CD4-positive, alpha-beta T cell treated with Interleukin-10 for 1 hour (primary cell): Measurements from ENCODE around the gene MYDGF.
"Not testable (repeated sequence)": the region's sequence is repeated elsewhere in the genome, so short reads cannot be mapped to it uniquely, and the experiment has no call there.

ENCODE experiments used
- DNase-seq: peaks from one replicate; pipeline ENCODE4 v3.0.0-alpha.2; 2020

MYDGF gene

DNA sequence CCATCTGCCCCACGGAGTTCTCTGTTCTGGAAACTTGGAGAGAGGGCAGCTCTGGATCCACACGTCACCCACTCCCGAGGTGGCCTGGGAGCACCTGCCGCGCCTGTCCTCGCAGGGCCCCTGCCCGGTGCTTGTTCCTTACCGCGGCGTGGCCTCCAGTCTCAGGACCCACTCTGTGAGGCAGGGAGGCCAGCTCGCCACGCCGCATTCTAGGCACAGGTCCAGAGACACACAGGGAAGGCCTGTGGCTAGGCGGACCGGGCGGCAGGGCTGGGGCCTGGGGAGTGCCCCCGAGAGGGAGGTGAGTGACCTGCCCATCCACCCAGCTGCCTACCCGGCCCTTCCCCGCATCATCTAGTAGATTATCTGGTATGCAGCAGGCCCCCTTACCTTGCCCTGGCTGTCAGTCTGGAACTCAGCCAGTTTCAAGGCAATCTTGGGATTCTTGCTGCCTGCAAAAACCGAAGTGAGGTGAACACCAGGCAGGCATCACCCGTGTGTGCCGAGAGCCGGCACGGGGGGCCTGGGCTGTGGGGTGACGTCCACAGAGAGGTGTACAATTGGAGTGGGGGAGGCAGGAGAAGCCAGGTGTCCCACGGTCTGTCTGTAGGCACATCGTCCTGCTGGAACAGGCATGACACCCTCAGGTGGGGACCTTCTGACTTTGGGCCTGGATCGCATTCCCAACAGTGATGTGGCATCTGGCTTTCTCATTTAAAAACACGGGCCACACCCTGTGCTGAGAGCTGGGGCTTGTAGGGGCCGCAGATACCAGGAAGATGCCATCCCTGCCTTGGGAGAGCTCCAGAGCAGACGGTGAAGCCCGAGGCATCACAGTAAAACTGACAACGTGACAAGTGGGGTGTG is 29.9 kb upstream of the MYDGF start:
- DNase-seq: no peak

DNA sequence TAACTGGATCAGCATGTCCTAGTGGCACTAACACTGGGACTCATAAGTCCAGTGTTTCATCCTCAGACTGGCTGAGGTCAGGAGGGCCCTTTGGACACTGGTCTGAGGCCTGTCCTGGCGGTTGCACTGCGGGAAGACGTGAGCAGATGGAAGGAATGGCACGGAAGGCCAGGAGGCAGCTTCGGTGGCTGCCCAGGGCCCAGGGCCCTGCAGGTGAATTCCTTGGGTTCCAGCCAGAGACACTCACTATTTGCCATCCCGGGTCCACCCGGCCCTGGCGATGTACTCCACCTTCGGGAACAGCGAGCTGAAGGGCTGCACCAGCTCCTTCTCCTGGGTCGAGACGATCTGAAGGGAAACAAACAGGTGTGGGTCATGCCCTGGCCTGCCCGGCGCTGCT is 27.2 kb upstream of the MYDGF start:
- no peak for DNase-seq

DNA sequence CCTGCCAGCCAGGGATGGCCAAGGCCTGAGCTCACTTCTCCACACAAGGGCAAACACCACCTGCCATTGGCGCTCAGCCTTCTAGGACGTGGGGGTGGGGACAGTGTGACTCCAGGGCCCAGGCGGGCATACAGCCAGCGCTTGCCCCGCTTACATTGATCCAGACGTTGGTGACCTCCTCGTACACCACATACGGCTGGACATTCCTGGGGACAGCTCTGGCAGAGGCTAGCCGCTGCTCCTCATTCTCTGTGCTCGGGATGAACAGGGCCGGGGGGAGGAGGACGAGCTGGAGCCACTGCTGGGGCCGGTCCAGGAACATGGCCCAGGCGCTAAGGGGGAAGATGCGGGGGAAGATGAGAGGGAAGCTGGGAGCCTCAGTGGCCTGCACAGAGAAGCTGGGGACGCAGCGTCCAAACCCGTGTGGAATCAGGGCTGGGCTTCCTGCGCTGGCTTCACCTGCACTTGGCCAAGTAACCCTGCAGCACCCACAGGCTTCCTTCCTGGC is 25.1 kb upstream of the MYDGF start:
- no peak for DNase-seq

DNA sequence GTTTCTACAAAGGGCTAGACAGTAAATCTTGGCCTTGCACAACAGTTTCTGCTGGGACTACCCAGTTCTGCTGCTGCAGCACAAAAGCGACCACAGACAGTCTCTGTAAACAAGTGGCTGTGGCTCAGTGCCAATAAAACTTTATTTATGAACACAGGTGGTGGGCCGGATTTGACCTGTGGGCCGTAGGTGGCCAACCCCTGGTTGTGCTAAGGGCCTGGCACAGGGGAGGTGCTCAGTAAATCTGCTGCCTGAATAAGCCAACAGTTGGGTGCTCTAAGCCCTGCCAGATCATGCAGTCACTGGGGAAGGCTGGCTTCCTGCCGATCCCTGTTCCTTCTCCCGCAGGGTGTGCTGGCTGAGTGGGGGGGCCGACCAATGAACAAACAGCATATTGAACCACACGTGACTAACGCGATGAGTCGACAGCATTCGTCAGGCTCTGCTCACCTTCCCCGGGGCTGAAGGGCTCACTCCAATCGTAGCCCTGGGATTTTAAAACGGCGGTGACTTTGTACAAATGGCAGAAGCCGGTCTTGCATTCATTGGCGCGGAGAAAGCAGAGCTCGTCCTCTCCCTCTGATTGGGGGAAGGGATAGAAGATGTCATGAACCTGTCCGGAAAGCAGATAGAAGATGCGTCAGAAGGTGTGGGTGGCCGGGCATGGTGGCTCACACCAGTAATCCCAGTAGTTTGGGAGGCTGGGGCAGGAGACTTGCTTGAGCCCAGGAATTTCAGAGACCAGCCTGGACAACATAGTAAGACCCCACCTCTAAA is 24.3 kb upstream of the MYDGF start:
- DNase-seq: no peak

DNA sequence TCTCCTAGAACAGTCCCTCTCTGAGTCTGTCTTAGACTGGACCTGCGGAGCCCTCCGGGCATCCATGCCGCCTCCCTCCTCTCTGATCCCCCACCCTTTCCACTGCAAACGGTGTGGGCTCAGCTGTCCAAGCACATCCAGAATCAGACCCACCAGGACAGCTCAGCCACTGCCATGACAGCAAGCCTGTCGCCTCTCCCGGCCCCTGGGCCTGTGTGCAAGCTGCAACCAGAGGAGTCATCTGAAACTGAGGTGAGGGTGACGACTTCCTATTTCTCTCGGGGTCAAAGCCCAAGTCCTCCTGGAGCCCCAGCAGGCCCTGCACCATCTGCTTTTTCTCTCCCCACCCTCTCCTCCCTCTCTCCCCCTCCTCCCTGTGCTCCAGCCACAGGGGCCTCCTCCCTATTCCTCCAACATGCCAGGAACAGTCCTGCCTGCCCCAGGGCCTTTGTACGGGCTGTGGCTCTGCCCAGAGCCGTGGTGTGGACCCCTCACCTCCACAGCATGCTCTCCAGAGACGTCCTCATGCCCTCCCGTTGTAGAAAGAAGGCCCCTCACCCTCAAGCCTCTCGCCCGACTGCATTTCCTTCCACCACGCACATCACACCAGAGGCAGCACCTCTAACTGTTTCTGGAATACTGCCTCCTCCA is 23.5 kb upstream of the MYDGF start:
- no peak for DNase-seq

DNA sequence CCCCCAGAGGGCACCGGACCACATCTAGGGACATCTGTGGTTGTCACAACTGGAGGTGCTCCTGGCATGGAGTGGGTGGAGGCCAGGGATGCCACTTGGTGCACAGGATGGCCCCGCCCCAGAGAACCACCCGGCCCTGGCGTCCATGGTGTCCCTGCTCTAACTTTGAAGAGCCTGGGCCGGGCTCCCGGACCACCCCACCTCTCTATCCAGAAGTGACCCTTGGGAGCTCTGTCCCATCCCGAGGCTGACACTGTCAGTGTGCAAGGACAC is 22.9 kb upstream of the MYDGF start:
- DNase-seq: no peak

DNA sequence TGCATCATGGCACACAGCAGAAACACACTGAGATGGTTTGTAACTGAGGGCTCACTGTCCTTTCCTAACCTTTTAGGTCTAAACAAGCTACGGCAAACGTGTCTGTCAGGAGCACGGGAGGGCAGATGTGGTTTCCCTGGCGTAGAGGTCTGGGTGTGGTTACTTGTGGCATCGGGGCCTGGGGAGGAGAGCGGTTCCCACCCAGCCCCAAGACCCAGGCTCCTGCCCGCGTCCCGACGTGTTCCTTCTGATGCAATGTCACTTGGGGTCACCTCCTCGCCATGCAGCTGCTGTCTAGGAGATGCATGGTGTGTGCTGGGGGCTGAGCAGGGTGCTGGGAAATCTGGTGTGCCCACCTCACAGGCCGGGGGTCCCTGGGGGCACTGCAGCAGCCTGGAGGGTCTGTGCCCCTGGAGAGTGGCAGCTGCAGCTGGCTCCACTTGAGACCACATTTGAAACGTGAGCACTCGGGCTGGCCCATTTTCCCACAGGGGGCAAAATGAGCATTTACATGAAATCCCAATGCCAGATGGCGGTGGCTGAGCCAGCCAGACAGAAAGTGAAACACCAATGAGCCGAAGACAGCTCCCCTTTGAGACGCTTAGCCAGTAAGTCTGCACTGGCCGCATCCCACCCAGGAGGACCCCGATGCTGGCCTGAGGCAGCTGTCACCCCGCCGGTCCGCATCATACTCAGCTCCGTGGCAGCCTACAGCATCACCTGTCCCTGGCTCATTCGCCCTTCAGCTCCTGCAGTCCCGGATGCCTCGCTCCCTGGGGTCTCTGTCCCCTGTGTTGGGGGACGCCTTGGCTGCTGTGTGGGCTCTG is 22.3 kb upstream of the MYDGF start:
- DNase-seq: no peak

DNA sequence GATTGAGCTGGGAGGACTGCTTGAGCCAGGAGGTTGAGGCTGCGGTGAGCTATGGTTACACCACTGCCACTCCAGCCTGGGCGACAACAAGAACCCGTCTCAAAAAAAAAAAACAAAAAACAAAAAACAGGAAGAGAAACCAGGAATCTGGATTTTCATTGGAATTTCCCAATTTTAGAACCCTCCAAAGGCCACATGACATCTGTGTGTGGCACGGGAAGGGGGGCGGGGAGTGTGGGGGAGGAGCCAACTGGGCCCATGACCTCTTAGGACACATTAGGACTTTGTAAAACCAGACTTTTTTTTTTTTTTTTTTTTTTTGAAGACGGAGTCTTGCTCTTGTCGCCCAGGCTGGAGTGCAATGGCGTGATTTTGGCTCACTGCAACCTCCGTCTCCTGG is 21.2 kb upstream of the MYDGF start:
- no peak for DNase-seq

DNA sequence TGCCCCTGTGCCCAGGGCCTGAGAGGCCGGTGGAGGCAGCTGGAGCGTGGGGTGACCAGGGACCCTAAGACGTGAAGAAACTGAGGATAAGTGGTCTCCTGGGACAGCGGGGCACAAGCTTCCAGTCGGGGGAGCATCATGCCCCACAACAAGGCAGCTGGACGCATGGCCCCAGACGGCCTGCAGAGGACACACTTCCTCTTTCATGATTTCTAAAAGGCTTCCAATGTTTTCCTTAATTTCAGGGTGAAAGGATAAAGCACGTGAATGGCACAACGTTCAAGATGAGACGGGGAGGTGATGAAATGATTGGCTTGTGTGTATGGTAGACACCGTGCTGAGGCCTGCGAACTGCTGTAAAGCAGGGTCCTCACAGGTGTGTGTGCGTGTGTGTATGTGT is 20.2 kb upstream of the MYDGF start:
- no peak for DNase-seq

DNA sequence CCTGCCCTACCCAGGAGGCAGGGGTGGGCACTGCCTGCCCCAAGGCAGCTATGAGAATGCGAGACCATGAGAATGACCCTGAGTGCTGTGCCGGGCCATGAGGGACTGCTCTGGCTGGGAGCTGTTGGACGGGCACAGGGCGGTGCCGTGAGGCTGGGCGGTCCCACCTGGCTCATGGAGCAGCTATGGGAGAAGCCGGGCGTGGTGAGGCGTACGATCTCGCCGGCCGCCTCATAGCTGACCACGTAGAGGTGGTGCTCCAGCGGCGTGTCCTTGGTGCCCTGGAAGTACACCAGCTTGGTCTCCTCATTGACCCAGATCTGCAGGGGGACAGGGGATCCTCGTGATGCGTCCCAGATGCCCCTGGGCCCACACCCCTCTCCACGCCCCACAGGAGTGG is 19.3 kb upstream of the MYDGF start:
- no peak for DNase-seq

DNA sequence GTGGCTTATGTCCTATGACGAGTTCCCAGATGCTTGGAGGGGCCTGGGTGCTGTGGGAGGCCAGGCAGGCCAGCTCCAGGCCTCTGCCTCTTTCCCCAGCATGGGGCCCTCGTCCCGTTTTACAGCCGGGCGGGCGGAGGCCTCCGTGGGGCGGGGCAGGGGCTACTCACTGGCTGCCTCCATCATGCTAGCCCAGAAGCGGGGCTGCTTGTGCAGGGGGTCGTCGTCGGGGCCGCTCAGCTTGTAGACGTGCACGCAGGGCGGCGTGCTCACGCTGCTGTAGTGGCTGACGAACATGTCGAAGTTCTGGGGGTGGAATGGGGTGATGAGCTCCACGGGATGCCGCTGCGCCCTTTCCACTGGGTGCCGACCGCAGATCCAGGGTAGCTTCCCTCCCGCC is 18.4 kb upstream of the MYDGF start:
- DNase-seq: no peak

DNA sequence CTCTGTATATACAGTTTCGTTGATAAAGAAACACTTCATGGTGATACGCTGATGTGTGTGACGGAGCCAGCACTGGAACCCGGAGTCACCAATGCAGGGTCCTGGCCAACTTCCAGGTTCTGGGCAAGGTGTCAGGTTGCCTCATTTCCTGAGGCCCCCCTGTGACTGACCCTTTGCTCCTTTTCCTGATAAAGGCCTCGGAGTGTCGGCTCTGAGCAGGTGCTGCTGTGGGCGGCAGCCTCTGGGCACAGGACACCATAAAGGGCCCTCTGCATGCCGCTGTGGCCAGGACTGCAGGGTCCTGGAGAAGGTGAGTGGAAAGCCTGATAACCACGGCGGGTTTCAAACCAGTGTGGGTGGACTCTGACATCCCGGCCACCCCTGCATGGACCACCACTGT is 17.3 kb upstream of the MYDGF start:
- no peak for DNase-seq

DNA sequence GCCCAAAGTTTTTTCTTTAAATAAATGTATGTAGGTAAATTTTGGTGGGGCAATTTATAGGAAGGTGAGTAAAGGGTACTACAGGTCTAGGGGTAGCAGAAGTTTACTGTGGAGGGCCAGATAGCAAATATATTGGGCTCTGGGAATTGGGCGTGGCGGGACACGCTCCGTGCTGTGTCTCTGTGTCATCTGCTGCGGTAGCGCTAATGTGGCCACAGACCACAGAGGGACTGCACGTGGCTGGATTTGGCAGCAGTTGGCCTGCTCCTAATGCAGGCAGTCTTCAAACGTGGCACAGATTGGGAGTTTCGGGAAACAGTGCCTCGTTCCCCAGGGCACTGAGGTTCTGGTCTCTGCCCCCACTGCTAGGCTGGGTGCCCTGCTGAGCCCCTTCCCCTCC is 16.6 kb upstream of the MYDGF start:
- DNase-seq: no peak

DNA sequence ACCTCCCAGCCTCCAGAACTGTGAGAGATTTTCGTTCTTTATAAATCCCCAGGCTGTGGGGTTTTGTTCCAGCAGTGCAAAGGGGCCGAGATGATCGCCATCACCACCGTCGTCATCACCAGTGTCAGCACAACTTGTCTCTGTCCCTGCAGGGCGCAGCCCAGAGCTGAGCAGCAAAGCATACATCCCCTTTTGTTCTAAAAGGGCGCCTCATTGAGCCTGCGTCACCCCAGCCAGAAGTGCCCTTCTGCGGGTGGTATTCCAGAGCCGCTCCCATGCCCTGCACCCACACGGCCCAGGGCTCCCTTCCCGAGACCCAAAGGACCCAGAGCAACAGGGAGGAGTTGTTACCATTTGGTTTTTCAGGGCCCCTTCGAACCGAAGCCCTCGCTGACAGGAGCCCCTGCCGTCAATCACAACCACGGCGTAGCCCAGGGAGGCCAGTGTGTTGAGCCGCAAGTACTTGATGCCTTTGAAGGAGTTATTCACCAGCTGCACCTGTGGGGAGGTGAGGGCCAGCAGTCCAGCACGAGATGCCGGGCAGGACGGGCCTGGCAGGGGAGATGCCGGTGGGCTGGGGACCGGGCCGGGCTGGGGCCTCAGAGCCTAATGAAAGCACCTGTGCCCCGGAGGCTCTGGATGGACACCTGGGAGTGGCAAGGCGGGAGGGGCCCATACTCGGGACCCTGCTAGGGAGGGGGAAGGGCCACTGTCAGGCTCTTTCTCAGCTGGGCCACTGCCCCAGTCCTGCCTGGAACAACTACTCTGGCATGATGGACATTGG is 14.4 kb upstream of the MYDGF start:
- DNase-seq: no peak

DNA sequence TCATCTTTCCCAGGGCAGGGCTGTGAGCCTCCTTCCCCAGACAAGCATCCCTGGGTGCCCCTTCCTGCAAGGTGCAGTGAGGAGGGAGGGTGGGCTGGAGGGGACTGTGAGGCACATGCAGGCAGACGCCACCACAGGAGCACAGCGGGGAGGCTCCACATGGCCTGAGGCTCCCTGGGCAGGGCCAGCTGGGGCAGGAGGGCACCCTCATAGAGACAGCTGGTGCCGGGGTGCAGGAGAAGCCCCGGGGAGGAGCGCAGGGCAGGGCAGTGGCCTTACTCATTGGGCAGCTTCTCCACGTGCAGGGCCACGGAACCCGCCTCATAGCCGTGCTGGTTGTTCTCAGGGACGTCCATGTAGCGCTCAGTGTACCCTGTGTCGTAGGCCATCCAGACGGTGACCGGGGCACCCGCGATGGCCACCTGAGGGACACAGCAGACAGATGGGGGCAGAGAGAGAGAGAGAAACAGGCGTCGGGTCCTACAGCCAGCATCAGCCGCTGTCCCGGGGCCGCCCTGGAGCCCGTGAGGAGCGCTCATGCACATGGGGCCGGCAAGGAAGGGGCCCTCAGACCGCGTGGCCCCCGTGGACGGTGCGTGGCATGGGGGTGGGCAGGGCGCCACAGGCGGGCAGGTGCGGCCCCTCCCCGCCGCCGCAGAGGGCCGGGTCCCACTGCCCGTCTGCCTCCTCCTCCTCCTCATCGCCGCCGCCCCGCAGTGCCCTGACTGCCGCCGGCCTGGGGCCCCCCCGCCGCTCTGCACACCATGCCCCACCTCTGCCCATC is 12.5 kb upstream of the MYDGF start:
- DNase-seq: no peak

DNA sequence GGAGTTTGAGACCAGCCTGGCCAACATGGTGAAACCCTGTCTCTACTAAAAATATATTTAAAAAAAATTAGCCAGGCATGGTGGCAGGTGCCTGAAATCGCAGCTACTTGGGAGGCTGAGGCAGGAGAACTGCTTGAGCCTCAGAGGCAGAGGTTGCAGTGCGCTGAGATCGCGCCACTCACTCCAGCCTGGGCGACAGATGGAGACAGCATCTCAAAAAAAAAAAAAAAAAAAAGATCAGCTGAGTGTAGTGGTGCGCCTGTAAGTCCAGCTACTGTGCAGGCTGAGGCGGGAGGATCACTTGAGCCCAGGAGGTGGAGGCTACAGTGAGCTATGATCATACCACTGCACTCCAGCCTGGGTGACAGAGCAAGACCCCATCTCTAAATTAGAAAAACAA is 9.9 kb upstream of the MYDGF start:
- not testable (repeated sequence) for DNase-seq

DNA sequence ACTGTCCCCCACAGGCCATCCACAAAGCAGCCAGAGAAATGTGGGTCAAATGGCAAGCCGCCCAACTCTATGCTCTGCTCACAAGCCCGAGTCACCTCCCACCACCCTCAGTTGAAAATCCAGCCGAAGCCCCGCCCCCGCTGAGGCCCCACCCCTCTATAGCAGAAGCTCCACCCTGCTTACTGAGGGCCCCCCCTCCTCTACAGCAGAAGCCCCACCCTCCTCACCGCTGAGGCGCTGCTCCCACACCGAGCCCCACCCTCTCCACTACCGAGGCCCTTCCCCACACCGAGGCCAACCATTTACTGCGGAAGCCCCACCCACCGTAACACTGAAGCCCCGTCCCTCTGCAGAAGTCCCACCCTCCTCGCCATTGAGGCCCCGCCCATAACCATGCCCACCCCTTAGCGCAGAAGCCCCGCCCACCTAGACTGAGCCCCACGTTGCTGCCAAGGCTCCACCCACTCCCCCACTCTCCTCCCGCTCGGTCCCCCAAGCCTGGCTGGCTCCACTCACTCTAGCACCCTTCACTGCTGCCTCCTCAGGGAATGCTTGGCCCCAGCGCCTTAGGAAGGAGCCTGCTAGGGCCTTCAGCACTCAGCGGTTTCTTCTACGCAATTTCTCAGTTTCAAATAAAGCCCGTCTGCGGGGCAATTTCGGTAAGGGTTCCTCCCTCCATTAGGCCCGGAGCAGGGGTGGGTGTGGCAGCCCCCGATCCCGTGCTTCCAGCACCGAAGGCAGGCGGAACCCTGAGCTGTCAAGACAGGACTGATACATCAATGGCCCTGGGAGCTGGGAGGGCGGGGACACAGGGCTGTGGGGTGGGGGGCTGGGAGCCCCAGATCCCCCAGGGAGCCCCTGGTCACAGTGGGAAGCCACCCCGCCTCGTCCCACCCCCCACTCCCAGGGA is 9.0 kb upstream of the MYDGF start:
- DNase-seq: peak; percentile 19

DNA sequence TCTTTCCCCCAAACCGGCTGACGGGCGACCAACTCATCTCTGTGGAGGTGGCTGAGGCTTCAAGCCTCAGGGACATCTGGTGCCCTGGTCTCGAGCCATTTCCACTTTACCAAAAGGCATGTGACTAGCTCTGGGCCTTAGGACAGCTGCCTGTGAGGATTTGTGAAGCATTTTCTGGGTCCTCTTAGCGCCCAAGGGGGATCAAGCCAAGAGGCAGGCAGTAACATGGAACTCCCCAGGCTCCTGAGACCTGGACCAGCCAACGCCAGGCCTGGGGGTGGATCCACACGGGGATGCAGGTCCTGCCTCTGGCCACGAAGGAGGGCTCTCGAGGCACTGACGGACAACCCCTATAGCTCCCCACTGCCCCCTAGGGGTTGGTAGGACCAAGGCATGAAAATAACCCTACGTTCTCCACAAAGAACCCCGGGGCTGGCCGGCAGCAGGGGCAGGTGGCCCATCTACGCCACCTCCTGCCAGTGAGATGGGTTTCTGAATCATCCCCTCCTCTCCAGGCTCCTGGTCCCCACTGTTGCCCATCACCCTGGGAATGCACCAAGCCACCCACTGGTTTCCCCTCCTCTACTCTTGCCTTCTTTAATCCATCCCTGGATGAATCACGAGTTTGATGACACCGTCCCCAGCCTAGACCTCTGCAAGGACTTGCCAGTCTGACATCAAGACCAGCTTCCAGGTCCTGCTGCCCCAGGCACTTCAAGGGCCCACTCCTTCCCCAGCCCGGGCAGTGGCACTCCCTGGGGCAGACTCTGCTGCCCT is 7.0 kb upstream of the MYDGF start:
- peak; percentile 19 for DNase-seq

DNA sequence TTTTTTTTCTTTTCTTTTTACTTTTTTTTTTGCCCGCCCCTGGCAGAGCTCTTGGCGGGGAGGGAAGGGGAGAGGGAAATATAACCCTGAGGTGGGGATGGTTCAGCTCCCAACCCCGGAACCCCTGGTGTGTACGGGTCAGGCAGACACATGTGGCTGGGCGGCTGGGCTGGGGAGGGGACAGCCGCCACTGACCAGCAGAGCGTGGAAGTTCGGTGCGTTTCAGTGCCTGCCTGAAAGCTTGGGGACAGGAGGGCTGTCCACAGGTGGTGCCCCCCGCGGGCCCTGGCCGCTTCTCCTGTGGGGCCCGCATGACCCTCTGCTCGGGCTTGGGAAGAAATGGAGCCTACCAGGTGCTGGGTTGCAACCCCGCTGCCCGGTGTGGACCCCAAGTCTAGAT is 5.2 kb upstream of the MYDGF start:
- DNase-seq: no peak
